CD4-positive, alpha-beta T cell treated with Interleukin-10 for 1 hour (primary cell): Measurements from ENCODE around the gene TM7SF2.
"Not testable (repeated sequence)": the region's sequence is repeated elsewhere in the genome, so short reads cannot be mapped to it uniquely, and the experiment has no call there.

Experiments used
- DNase-seq: peaks from one replicate; pipeline ENCODE4 v3.0.0-alpha.2; 2020

Gene TM7SF2

DNA sequence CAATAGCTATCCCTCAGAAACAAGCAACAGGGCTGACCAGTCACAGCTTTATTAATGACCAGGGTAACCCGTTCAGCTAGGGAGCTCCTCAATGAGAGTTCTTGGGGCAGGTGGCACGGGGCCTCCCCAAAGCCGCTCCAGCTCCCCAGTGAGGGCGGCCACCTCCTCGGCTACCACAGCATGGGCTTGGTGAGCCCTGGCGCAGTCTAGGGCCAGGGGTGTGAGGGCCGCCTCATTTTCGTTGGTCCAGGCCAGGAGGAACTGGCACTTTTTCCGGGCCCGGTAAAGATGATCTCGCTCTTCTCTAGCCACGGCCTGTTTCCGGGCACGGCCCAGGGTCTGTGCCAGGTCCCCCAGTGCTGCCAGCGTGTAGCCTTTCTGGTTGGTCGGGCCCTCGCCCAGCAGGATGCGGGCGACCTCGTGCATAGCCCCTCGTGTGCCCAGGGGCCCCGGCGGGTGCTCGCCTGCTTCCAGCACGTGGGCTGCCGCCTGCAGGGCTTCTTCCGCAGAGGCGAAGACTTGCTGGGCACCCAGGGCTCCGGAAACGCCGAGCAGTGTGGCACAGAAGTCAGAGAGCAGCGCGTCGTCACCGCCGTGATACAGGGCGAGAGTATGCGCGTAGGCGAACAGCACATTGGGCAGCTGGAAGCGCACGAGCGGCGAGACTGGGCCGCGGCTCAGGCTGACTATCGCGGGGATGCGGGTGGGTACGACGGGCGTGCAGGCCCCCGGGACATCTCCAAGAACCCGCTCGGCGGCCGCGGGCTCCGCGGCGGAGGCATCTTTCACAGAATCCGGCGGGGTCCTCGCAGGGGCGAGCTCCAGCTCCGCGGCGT lies 4.9 kb downstream of the TM7SF2 start:
- DNase-seq, result peak; percentile 69

DNA sequence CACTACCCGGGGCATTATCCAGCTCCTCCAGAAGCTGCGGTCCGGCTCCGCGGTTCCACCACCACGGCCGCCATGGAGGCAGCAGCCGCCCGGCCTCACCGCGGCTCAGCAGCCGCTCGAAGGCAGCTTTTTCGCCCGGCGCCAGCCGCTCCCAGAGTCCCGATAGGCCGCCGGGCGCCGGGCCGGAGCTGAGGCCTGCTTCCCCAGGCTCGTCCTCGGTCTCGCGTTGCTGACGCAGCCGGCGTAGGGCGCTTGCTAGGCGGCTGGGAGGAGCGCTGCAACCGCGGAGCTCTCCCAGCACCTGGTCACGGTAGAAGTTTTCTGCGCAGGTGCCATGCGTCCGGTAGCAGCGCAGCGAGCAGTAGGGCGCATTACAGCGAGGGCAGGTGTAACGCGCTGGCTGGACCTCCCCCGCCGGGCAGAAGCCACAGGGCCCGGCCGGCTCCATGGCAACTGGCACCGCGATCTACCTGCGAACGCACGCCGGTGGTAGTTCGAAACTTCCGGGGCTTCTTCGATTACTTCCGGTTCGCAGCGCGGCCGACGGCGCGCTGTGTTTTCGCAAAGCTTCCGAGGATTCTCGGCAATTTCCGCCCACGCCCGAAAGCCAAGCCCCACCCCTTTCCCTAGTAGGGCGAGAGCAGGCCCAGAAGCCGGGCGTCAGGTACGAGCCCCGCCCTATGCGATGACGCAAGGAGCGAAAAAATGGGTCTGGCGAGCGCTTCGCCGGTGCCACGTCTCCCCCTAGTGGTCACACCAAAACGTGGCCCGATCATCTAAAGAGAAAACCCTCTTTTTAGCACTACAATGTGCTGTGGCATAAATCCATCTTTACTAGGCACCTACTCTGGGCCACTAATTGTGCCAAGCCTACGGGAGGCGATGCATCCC lies 5.8 kb downstream of the TM7SF2 start, which contains the start of gene ZNHIT2:
ZNHIT2 (minus strand) TSS at position 496 of the 891 bp plus-strand sequence; CDS start at position 448, 48 bp downstream.
- peak; percentile 100 for DNase-seq

DNA sequence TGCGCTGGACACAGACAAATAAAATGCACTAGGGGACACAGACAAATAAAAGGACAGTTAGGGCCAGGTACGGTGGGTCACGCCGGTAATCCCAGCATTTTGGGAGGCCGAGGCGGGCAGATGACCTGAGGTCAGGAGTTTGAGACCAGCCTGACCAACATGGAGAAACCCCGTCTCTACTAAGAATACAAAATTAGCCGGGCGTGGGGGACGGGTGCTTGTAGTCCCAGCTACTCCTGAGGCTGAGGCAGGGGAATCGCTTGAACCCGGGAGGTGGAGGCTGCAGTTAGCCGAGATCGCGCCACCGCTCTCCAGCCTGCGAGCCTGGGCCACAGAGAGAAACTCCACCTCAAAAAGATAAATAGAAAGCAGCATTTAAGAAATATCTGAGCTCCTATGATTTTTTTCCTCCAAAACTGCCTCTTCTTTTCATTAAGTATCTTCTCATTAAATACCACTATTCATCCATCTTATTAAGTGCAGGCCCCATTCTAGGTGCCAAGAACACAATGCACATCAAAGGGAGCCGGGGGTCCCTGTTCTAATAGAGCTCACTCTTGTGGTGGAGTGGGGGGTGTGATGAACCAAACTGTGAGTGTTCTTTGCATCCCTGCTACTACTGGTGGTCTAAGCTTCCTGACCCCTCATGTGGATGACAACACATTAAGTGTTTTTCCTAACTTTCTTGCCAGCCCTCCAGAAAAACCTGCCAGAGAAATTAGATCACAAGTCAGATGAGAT lies 6.6 kb downstream of the TM7SF2 start:
- no peak for DNase-seq

DNA sequence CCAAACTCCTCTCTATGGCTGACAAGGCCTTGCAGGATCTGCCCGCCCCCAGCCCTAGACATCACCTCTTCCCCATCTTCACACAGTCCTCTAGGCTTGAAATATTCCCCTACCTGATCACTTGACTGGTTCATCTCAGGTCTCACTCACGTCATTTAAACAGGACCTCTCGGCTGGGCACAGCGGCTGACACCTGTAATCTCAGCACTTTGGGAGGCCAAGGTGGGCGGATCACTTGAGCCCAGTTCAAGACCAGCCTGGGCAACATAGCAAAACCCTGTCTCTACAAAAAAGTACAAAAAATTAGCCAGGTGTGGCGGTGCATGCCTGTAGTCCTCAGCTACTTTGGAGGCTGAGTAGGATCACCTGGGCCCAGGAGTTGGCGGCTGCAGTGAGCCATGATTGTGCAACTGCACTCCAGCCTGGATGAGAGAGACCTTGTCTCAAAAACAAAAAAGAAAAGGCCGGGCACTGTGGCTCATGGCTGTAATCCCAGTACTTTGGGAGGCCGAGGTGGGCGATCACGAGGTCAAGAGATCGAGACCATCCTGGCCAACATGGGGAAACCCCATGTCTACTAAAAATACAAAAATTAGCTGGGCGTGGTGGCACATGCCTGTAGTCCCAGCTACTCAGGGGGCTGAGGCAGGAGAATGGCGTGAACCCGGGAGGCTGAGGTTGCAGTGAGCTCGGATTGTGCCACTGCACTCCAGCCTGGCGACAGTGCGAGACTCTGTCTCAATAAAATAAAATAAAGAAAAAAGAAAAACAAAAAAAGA lies 7.4 kb downstream of the TM7SF2 start:
- DNase-seq, result not testable (repeated sequence)

GRCh38 chr11:65119670-65119995 lies 8.0 kb downstream of the TM7SF2 start:
- DNase-seq, result no peak

DNA sequence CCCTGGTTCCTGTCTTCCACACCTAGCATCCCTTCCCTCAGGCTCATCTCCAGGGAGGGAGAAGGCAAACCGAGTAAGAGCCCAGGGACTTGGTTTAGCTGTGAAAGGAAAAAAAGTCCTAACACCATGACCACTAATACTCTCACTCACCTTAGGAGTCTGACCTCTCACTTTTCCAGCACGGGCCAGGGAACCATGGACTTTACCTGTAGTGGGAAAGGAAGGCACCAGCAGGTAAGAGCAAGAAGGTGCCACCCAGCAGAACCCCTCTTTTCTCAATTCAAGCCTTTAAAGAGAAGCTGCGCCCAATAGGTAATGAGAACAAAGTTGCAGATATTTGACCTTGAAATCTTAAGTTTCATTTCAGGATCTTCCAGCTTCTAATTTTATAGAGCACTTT lies 9.2 kb downstream of the TM7SF2 start:
- no peak for DNase-seq

- DNase-seq, result peak; percentile 50
Measured at GRCh38 chr11:65121447-65121864, 9.8 kb downstream of the TM7SF2 start.

DNA sequence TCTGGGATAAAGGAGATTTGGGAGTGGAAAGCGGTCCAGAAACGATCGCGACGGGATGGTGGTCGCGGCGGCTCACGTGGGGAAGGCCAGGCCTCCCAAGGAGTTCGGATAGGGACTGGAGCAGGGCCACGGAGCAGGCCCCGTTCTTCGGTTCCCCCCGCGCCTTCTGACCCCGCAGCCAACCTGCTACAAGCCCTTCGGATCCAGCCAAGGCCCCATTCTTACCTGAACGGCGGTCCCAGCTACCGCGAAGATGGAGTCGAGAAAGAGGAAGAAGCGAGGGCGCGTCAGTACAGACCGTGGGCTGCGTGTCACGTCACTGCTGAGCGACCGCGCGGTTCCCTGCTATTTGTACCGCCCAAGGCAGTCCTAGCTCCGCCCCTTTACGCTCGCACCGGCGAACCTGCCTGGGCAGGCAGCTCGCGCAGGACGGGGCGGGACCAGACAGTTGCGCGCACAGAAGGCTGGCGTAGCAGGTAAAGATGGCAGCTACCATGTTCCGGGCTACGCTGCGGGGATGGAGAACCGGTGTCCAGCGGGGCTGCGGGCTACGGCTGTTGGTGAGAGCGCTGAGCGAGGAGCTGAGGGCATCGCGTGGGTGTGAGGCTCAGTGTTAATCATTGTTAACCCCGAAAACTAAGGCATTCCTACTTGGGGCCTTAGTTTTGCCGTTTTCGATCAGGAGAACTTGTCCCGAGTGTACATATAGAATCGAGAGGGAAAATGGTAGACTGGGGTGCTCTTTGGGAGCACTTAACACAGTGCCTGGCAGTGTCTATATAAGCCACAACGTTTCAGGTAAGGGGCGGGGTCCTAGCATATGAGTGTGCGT lies 10.4 kb downstream of the TM7SF2 start, which contains the start of the genes FAU and MRPL49:
FAU (minus strand) TSS at position 270 of the 832 bp plus-strand sequence. CDS start 321 bp downstream, outside the sequence.
MRPL49 (plus strand) TSS at position 457 of the 832 bp plus-strand sequence; CDS start at position 483, 26 bp downstream.
- peak; percentile 99 for DNase-seq

DNA sequence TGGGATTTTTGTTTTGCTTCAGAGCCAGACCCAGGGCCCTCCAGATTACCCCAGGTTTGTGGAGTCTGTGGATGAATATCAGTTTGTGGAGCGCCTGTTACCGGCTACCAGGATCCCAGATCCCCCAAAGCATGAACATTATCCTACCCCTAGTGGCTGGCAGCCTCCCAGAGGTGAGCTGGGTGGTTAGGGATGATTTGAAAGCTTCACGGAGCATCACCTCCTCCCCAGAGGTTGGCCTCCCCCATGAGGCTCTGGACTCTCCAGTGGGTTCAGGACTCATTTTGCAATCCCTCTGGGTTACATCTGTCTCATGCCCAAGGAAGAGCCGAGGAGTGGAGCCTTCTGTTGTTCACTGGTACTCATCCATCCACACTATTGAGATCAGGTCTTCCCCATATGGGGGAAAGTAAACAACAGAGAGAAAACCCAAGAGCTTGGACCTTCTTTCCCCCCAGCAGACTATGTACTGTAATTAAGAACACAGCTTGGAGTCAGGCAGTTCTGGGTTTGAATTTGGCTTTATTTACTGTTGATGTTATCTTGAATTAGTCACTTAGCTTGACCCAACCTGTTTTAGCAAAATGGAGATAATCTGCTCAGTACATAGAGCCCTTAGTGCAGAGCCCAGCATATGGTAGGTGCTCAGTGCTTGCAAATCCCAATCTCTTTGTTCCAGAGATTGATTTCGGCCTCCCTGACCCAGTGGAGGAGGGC lies 13.0 kb downstream of the TM7SF2 start:
- DNase-seq, result no peak

DNA sequence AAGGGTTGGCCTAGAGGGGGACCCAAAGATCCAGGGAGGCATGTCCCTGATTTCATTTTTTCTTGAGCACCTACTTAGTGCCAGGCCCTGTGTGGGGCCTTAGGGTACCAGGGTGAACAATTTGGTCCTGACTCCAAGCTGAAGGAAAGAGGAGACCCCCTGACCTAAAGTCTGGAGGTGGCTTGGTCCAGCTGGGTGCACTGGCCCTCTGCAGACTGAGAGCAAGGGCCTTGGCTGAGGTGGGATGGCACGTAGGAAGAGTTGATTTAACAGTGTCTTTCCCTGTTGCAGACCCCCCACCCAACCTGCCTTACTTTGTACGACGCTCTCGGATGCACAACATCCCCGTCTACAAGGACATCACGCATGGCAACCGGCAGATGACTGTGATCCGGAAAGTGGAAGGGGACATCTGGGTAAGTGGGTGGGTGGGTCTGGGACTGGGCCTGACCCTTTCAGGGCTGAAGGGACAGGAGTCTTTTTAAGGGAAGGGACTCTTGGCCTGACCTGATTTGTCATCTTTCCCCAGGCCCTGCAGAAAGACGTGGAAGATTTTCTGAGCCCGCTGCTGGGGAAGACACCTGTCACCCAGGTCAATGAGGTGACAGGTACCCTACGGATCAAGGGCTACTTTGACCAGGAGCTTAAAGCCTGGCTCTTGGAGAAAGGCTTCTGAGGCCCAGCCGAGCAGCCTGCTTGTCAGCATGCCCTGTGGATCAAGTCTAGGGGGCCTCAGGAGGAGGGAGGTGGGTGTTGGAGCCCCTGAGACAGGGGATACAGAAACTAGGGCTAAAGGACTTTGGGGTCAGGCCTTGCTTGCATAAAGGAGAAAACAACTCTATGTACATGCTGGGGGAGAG lies 13.8 kb downstream of the TM7SF2 start:
- DNase-seq, result no peak

DNA sequence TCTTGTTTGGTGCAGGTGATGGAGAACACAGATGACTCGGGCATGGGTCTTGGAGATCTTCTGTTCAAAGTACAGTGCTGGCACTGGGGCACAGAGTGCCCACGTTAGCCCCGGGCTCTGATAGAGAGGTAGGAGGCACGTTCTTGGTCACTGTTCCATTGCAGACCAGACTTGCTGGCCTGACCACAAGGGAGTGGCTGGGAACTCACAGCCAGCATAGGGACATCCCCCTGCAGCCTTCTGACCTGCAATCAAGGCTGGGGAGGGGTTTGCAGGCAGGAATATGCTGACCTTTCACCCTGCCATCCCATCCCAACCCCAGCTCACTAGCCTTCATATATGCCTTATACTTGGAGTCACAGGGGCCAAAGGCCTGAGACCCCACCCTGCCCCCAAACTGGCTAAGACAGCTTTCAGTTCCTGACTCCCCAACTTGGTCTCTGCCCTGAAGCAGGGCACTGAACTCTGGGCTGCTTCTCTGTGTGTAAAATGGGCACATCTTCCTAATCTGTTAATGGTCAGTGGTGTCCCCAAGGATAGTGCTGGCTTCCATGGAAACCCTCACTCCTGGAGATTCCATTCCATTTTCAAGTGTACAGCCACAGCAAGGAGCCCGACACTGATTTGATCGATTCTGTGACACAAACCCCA lies 15.1 kb downstream of the TM7SF2 start:
- no peak for DNase-seq

- DNase-seq, result no peak
Measured at GRCh38 chr11:65127473-65128181, 16.0 kb downstream of the TM7SF2 start.

- no peak for DNase-seq
Measured at GRCh38 chr11:65128182-65129145, 16.8 kb downstream of the TM7SF2 start.

DNA sequence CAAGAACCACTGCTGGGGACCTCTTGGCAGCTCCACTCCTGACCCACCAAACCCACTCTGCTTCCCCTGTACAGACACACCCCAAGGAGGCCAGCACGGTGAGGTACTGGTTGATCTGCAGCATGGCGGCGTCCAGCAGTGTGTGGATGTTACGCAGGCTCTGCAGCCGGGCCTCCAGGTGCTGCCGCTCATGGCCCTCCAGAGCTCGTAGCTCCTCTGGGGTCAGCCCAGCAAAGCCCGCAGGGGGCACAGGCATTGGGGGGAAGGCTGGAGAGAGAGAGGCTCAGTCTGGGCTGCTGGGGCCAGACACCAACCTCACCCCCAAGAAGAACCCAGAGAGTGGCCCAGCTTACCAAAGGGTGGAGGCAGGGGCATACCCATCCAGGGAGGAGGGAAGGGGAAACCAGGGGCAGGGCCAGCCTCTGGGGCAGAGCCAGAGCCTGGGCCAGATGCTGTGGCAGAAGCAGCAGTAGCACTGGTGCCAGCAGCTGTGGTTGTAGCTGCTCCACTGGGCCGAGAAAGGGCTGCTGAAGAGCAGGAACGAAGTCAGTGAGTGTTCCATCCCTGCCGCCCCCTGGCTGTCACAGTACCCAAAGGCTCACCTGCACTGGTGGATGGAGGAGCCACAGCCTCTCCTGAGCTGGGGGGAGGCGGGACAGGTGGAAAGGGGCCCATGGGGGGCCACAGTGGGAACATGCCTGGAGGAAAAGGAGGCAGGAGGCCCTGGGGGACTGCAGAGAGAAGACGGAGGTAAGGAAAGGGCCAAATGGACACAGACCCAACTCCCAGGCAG lies 18.2 kb downstream of the TM7SF2 start:
- no peak for DNase-seq

DNA sequence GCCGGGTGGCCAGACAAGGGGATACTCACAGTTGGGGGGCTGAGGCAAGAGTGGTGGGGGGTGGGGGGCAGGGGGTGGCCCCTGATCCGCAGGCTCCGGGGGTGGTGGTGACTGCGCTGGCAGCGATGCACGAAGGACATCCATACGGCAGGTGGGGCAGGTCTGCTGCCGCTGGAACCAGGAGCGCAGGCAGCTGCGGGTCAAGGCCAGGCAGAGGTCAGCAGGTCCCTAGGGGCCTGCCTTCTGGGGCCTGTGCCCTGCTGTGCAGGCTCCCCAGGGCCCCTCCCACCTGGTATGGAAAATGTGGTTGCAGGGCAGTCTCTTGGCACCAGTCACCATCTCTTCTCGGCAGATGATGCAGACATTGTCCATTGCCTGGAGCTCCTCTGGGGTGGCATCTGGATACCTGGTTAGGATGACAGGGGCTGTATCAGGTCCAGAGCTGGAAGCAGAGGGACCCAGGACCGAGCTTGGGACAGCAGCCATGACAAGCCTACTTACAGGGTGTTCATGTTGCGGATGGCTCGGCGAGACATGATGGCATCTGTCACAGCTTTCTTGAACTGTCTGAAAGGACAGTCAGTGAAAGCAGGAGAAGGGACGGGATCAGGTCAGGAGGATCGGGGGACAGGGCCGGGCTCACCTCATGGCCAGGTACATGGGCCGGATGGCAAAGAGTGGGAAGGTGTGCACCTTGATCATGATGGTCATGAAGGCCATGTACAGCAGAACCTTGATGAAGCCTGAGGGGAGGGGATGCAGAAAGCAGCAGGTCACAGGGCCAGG lies 19.2 kb downstream of the TM7SF2 start:
- no peak for DNase-seq
